ENCODE measurements around the gene PRPS1L1.

- TF ChIP-seq POLR2AphosphoS5 (IDR thresholded peaks at IDR 0.05; ENCODE audit: borderline replicate concordance, low read depth, low read length) (no peak), EZH2 (IDR thresholded peaks at IDR 0.05) (no peak), FOXP2 (optimal IDR thresholded peaks at IDR 0.05; ENCODE audit: control extremely low read depth, extremely low read length, insufficient read depth) (no peak)
These were observed 9.1 kb upstream of the PRPS1L1 start for GRCh38 chr7:18036783-18037182.

Measured in SK-N-MC (cell line).